Keratinocyte (primary cell): ENCODE data around the gene PEA15.

Source experiments
- CTCF ChIP-seq, 3 experiments: IDR thresholded peaks in 1 of 3; conservative IDR thresholded peaks in 1 of 3; optimal IDR thresholded peaks in 1 of 3; 2 replicates in 2 of 3; 3 replicates in 1 of 3; pipeline versions ENCODE3 to v1.5.1; 2011; ENCODE audit warnings: low read length in 3 of 3, mild to moderate bottlenecking in 3 of 3, moderate library complexity in 2 of 3, control low read depth in 1 of 3, inconsistent platforms in 1 of 3; ENCODE audit not compliant: insufficient read depth in 2 of 3; ENCODE audit errors: extremely low read depth in 1 of 3
- EZH2 ChIP-seq: IDR thresholded peaks from one replicate; pipeline ENCODE4 v1.6.1; 2012; ENCODE audit warnings: inconsistent platforms, mild to moderate bottlenecking, low read length, moderate library complexity

- TF ChIP-seq EZH2, result no peak
- no peak for TF ChIP-seq CTCF (optimal IDR thresholded peaks at IDR 0.05 in 1 of 3, IDR thresholded peaks at IDR 0.05 in 1 of 3, conservative IDR thresholded peaks at IDR 0.05 in 1 of 3; ENCODE audit: extremely low read depth in 1 of 3, insufficient read depth in 2 of 3, low read length in 3 of 3)
These were observed 27.5 kb upstream of the PEA15 start for GRCh38 chr1:160177667-160178066.
